Stimulated activated CD4-positive, alpha-beta T cell treated with anti-CD3 and anti-CD28 coated beads, Interleukin-15, amount 100 ng/mL, for 24 hours (primary cell): ENCODE results near the gene ENTHD1.

Experiments
- DNase-seq: peaks from one replicate; pipeline ENCODE4 v3.0.0-alpha.2; 2020

ENTHD1 gene

DNA sequence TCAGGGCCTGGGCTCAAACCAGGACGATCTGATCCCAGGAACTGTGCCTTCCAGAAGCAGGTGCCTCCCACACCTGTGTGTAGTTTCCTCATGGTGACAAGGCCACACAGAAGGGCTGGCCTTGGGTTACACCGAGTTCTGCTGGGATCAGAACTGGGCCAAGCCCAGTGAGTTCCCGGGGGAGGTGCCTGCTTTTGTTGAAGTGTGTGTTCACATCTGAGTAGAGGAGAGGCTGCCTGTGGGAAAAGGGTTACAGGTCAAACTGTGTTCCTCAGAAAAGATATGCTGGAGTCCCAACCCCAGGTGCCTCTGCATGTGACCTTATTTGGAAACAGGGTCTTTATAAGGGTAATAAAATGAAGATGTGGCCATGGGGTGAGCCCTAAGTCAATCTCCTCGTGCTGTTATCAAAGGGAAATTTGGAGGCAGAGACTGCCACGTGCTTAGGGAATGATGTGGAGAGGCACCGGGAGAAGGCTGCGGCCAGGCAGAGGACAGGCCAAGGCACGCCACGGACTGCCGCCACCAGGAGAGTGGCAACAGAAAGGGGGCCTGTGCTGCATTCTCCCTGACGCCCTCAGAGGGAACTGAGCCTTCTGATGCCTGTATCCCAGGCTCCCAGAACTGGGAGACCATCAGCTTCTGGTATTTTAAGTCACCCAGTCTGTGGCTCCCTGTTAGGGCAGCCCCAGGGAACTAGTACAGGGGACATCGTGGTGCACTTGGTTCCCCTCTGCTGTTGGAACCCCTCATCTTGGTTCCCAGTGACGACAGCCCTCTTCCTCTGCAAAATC is 164.2 kb downstream of the ENTHD1 start:
- DNase-seq, result no peak

- no peak for DNase-seq
These were observed 165.2 kb downstream of the ENTHD1 start for GRCh38 chr22:39728236-39728860.

DNA sequence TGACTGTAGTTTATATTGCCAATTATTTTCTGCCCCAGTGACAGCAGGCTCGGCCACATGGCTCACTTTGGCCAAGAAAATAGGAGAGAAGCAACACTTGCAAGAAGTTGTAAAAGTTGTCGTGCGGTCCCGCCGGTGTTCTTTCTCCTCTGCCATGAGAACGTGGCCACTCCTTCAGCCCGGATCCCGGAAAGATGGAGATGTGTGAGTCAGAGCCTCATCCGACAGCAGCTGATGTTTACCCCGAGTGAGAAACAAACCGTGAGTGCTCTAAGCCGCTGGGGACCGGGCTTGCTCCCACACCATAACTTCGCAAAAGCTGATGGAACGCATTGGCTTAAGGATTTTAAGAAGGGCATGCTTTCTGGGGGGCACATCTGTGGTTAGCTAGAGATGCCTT is 166.0 kb downstream of the ENTHD1 start:
- DNase-seq, result no peak

DNA sequence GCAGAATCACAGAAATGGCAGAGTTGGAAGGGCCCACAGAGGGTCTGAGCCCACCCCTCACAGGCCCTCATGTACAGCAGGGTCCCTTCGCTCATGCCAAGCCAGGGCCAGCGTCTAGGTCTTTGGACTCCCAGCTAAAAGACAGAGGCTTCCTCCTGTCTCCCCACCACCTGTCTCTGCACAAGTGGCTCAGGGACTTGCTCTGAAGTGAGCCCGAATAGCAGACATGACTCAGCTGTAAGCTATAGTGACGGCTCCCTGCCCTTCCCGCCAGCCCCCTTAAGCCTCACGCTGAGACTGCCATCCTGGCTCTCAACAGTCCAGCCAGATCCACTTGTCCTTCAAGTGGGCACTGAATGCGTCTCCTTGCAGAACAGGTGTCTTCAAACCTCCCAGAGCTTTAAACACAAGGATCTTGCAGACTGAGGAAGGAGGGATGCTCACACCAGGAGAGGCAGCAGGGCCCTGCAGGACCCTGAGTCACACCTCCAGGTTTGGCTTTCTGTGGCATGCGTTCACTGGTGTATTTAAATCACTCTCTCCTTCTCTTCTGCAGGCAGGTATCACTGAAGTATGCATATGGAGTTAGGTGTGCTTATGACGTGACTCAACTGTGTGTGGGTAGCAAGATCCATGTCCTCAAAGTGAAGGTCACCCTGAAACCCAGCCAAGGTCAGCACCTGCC is 168.1 kb downstream of the ENTHD1 start:
- no peak for DNase-seq

GRCh38 chr22:39724857-39725256 is 168.7 kb downstream of the ENTHD1 start:
- DNase-seq, result no peak

DNA sequence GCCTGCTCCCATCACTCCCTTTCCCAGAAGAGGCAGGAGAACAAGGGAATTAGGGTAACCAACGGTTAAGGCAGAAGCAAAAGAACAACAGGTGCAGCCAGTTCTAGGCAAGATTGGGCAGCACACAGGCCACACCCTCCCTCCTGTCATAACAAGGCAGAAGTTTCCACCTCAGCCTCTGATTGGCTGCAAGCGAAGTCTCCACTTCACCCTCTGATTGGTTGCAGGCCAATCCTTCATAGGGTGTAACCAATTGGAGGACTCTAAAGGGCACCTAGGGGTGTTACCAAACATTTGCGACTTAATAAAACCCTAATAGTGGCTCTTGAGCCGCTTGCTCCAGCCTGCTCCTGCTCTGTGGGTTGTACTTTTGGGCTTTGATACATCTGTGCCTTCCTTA is 169.2 kb downstream of the ENTHD1 start:
- DNase-seq, result no peak

- no peak for DNase-seq
These were observed 169.6 kb downstream of the ENTHD1 start for GRCh38 chr22:39723899-39724351.

DNA sequence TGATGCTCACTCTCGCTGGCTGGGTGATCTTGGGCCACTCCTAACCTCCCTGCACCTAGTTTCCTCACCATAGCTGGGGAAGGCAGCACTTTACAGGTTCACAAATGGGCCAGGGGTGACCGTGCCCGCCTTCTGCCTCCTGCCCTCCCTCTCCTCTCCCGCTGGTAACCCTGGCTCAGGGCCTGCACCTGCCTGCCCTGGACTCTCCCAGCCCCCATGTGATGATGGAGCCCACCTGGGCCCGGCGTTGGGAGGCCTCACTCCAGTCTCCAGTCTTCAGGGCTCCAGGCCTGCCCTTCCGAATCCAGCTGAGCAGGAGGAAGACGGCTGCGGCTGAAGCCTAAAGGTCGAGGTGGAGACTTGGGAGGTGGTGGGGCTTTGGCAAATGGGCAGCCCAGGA is 170.1 kb downstream of the ENTHD1 start:
- no peak for DNase-seq

DNA sequence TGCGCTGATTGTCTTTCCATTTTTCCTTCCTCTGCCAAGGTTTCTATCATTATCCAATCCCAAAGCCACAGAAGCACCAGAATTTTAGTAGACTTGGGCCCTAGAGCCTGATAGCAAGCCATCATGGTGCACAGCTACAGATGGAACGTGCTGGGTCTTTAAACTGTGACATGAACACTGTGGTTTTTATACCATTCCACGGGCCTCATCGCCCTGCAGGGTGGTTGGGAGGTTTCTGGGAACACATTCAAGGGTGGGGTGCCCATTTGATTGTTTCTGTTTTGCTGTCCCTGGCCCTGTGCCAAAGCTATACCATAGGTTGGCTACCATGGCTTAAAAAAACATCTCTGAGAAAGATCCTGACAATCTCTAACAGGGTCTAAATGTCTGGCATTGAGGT is 171.1 kb downstream of the ENTHD1 start:
- DNase-seq, result no peak

GRCh38 chr22:39722032-39722325 is 171.6 kb downstream of the ENTHD1 start:
- DNase-seq, result no peak

- DNase-seq, result no peak
These were observed 172.1 kb downstream of the ENTHD1 start for GRCh38 chr22:39721206-39722031.

GRCh38 chr22:39719559-39720450 is 173.8 kb downstream of the ENTHD1 start:
- no peak for DNase-seq

- DNase-seq, result no peak
These were observed 174.6 kb downstream of the ENTHD1 start for GRCh38 chr22:39718921-39719475.

DNA sequence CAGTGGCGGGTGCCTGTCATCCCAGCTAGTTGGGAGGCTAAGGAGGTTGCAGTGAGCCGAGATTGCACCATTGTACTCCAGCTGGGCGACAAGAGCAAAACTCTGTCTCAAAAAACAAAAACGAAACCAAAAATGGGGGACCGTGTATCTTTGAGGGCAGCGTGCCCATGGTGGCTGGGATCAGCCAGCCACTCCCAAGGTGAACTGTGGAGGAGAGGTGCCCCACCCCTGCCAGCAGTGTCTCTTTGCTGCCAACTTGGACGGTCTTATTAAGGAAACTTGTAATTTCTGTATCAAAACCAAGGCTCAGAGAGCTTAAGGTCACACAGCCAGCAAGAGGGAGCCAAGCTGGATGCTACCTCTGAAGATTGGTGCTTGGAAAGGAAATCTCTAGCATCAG is 175.4 kb downstream of the ENTHD1 start:
- no peak for DNase-seq

DNA sequence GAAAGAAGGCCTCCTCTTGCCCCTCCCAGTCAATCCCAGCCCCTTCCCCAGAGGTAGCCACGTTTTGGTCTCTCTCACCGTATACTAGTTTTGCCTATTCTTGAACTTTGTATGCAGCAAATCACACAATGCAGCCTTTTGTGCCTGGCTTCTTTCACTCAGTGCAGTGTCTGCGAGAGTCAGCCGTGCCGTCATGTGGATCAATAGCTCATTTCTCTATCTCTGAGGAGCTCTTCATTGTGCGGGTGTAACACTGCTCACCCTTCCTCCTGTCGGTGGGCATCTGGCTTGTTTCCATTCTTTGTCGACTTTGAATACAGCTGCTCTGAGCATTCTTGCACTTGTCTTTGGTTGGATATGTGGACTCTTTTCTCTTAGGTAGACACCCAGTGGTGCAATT is 176.5 kb downstream of the ENTHD1 start:
- DNase-seq, result no peak

GRCh38 chr22:39716534-39716933 is 177.0 kb downstream of the ENTHD1 start:
- no peak for DNase-seq

- no peak for DNase-seq
These were observed 177.6 kb downstream of the ENTHD1 start for GRCh38 chr22:39715778-39716495.

- DNase-seq, result no peak
These were observed 179.2 kb downstream of the ENTHD1 start for GRCh38 chr22:39714321-39714720.

- no peak for DNase-seq
These were observed 179.7 kb downstream of the ENTHD1 start for GRCh38 chr22:39713799-39714290.

- no peak for DNase-seq
These were observed 180.6 kb downstream of the ENTHD1 start for GRCh38 chr22:39712751-39713525.
